OCI-LY7 (cell line): ENCODE results near the gene ACSF2.

Experiments used
- EZH2phosphoT487 ChIP-seq: fragments of 200-600 bp; sonication (generic); IDR thresholded peaks from 2 replicates; pipeline ENCODE4 v1.6.1; 2018; ENCODE audit warnings: low read depth, borderline replicate concordance, mild to moderate bottlenecking, mixed run types, antibody characterized with exemption, low read length, moderate library complexity, mixed read lengths
- TF ChIP-seq, protein P1 (sequence below): fragments of 200-600 bp; sonication (generic); conservative IDR thresholded peaks from 2 replicates; pipeline ENCODE4 v1.5.1; 2014; ENCODE audit warnings: mild to moderate bottlenecking, antibody characterized with exemption, low read length, moderate library complexity, mixed read lengths

DNA sequence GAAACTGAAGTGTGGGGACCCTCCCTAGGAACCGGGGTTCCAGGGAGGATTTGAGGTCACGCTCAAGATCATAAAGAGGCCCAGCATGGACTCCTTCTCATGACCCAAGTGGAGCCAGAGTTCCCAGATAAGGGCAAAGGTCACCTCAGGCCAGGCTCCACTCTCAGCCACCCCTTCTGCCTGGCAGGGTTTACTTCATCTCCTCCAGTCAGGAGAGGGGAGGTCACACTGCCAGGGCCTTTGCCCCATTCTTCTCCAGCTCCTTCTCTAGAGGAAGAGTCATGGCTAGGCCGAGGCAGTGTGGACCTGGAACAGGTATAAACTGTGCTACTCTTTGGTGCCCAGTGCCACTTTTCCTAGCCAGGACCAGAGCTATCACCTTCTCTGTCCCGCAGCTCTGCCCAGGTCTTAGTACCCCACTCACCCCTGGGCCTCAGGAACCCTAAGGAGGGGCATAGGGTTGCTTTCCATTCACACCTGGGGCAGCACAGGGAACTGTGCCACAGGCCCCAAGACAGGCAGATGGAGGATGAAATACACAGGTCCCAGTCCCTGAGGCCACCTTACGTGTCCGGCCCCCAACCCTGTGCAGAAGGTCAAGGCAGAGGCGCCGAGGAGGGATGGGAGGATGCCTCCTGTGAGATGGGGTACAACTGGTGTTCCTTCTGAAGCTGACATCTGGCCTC, 879 bp upstream of the ACSF2 start:
- TF ChIP-seq, protein P1, sequence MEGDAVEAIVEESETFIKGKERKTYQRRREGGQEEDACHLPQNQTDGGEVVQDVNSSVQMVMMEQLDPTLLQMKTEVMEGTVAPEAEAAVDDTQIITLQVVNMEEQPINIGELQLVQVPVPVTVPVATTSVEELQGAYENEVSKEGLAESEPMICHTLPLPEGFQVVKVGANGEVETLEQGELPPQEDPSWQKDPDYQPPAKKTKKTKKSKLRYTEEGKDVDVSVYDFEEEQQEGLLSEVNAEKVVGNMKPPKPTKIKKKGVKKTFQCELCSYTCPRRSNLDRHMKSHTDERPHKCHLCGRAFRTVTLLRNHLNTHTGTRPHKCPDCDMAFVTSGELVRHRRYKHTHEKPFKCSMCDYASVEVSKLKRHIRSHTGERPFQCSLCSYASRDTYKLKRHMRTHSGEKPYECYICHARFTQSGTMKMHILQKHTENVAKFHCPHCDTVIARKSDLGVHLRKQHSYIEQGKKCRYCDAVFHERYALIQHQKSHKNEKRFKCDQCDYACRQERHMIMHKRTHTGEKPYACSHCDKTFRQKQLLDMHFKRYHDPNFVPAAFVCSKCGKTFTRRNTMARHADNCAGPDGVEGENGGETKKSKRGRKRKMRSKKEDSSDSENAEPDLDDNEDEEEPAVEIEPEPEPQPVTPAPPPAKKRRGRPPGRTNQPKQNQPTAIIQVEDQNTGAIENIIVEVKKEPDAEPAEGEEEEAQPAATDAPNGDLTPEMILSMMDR, result no peak
- no peak for TF ChIP-seq EZH2phosphoT487
